MM.1S (cell line): ENCODE data around the gene OCIAD2.

Experiments used
- DNase-seq: peaks from one replicate; pipeline ENCODE4 v3.0.0-alpha.2; 2015
- H2AFZ ChIP-seq: fragments of 300-600 bp; sonication (generic); 2 replicates; pipeline ENCODE4 v1.6.0; 2016; ENCODE audit warnings: antibody characterized with exemption, low read length
- H3F3A ChIP-seq: fragments of 300-600 bp; sonication (generic); 2 replicates; pipeline ENCODE4 v1.6.1; 2016; ENCODE audit warnings: mild to moderate bottlenecking, antibody characterized with exemption, low read length, moderate library complexity, mixed read lengths; ENCODE audit not compliant: insufficient read depth
- H3K27ac ChIP-seq: fragments of 300-600 bp; sonication (generic); 2 replicates; pipeline ENCODE4 v1.5.1; 2016; ENCODE audit warnings: mild to moderate bottlenecking, low read length
- H3K27me3 ChIP-seq: fragments of 300-600 bp; sonication (generic); replicated peaks from 2 replicates; pipeline ENCODE4 v1.6.0; 2016; ENCODE audit warnings: low read length; ENCODE audit not compliant: insufficient read depth
- H3K36me3 ChIP-seq: fragments of 300-600 bp; sonication (generic); replicated peaks from 2 replicates; pipeline ENCODE4 v1.6.1; 2016; ENCODE audit warnings: mild to moderate bottlenecking, low read length, mixed read lengths; ENCODE audit not compliant: insufficient read depth
- H3K4me1 ChIP-seq: fragments of 300-600 bp; sonication (generic); 2 replicates; pipeline ENCODE4 v1.6.1; 2016; ENCODE audit warnings: low read length, mixed read lengths
- H3K4me2 ChIP-seq: fragments of 300-600 bp; sonication (generic); 2 replicates; pipeline ENCODE4 v1.6.0; 2016; ENCODE audit warnings: low read depth, low read length
- H3K4me3 ChIP-seq: fragments of 300-600 bp; sonication (generic); 2 replicates; pipeline ENCODE4 v1.5.1; 2016; ENCODE audit warnings: low read length, mixed read lengths
- H3K79me2 ChIP-seq: fragments of 300-600 bp; sonication (generic); 2 replicates; pipeline ENCODE4 v1.6.1; 2016; ENCODE audit warnings: mixed run types, low read length, mixed read lengths
- H3K9ac ChIP-seq: fragments of 300-600 bp; sonication (generic); 2 replicates; pipeline ENCODE4 v1.6.1; 2016; ENCODE audit warnings: low read length, mixed read lengths
- H3K9me2 ChIP-seq: fragments of 300-600 bp; sonication (generic); replicated peaks from 2 replicates; pipeline ENCODE4 v1.6.1; 2016; ENCODE audit warnings: mild to moderate bottlenecking, low read length, mixed read lengths; ENCODE audit not compliant: insufficient read depth
- H3K9me3 ChIP-seq: fragments of 300-600 bp; sonication (generic); replicated peaks from 2 replicates; pipeline ENCODE4 v1.6.1; 2016; ENCODE audit warnings: mild to moderate bottlenecking, low read length, mixed read lengths; ENCODE audit not compliant: insufficient read depth
- H4K20me1 ChIP-seq: fragments of 300-600 bp; sonication (generic); 2 replicates; pipeline ENCODE4 v1.6.1; 2016; ENCODE audit warnings: mild to moderate bottlenecking, low read length, moderate library complexity, mixed read lengths; ENCODE audit not compliant: insufficient read depth
- CTCF ChIP-seq: fragments of 300-600 bp; sonication (generic); IDR thresholded peaks from 2 replicates; pipeline ENCODE4 v1.5.1; 2016; ENCODE audit warnings: antibody characterized with exemption, low read length, mixed read lengths
- EZH2 ChIP-seq: fragments of 300-600 bp; sonication (generic); optimal IDR thresholded peaks from 2 replicates; pipeline ENCODE3; 2017; ENCODE audit warnings: low read depth, mild to moderate bottlenecking, antibody characterized with exemption, low read length, mixed read lengths
- EZH2phosphoT487 ChIP-seq: fragments of 300-600 bp; sonication (generic); IDR thresholded peaks from 2 replicates; pipeline ENCODE4 v1.6.1; 2018; ENCODE audit warnings: antibody characterized with exemption, low read length

OCIAD2 gene

DNA sequence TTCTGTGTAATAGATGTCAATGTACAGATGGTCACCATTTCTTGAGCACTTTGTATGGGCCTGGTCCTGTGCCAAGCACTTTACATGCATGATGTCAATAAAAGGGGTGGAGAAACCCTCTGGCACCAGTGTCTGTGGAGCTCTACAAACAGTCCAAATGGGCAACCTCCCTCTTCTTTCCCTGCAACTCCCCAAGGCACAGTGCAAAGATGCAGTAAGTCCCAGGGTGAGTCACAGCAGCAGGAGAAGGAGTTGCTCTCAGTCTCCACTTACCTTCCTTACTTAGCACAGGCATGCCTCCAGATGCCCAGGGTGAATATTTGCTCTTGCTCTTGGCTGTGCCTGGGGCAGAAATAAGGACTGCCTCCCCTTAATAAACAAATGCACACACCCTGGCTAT lies 4.3 kb downstream of the OCIAD2 start:
- Histone ChIP-seq H3K27ac (no peak overlapping the region), H3K4me3 (no peak overlapping the region), H3K9me3 (no peaks in the 10 kb centered on the region), H3K79me2 (peaks cover 9% of the 10 kb centered on the region), H2AFZ (no peak overlapping the region), H3K9me2 (no peaks in the 10 kb centered on the region), H3F3A (no peaks in the 10 kb centered on the region; the same call in 1 of the 2 replicates), H4K20me1 (no peaks in the 10 kb centered on the region), H3K9ac (no peak overlapping the region), H3K36me3 (no peaks in the 10 kb centered on the region; the same call in 1 of the 2 replicates), H3K27me3 (no peaks in the 10 kb centered on the region), H3K4me2 (no peak overlapping the region), H3K4me1 (peaks cover 16% of the 10 kb centered on the region; the same call in 1 of the 2 replicates)
- no peak for DNase-seq
- TF ChIP-seq EZH2phosphoT487: no peak

DNA sequence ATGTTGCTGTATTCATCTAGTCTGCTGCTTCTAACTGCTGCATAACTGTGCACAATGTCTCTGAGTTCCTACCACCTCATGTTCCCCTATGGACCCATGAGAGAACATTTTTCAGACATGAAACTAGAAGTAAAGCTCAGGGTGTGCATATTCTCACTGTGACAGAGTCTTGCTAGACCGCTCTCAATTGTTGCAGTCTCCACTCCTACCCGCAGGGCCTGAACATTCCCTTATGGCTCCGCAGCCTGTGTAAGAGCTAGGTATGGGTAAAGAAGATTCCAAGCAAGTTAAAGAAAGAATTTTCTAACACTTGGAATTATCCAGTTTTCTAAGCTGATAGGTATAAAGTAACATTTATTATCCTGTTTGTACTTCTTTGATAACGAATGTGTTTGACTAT lies 5.4 kb downstream of the OCIAD2 start:
- Histone ChIP-seq H4K20me1 (no peaks in the 10 kb centered on the region), H3K9me2 (no peaks in the 10 kb centered on the region), H3K4me2 (no peak overlapping the region), H2AFZ (no peak overlapping the region), H3K36me3 (no peaks in the 10 kb centered on the region; the same call in 1 of the 2 replicates), H3K4me1 (peaks cover 16% of the 10 kb centered on the region; the same call in 1 of the 2 replicates), H3K9me3 (no peaks in the 10 kb centered on the region), H3K27ac (no peak overlapping the region), H3F3A (no peaks in the 10 kb centered on the region; the same call in 1 of the 2 replicates), H3K27me3 (no peaks in the 10 kb centered on the region), H3K79me2 (peaks cover 7% of the 10 kb centered on the region), H3K9ac (no peak overlapping the region), H3K4me3 (no peak overlapping the region)
- DNase-seq: no peak
- TF ChIP-seq CTCF (no peak), EZH2phosphoT487 (no peak), EZH2 (no peak)

DNA sequence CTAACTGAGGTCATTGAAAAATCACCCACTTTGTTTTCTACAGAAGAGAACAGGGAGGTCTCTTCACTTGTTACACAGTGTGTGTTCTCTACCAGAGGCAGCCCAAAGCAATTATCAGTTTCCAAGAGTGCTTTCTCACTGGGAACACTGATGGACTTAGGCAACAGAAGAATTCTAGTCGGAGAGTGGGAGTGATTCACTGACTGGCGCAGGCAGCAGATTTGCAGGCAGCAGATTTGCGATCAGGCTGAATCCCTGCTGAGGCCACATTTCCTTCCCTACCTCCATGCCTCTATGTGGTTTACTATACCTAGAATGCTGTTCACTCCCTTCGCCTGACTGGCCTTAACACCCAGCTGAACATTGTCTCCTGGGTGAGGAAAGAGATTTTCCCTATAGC lies 6.6 kb downstream of the OCIAD2 start:
- no peaks in the 10 kb centered on the region for H3K27me3 ChIP-seq
- no peak for DNase-seq
- no peak overlapping the region for H3K9ac ChIP-seq
- H4K20me1 ChIP-seq: no peaks in the 10 kb centered on the region
- H3K4me1 ChIP-seq: peaks cover 16% of the 10 kb centered on the region
- H3K9me2 ChIP-seq: no peaks in the 10 kb centered on the region
- no peak overlapping the region for H3K27ac ChIP-seq
- no peak overlapping the region for H3K4me3 ChIP-seq
- no peak overlapping the region for H3K4me2 ChIP-seq
- no peak overlapping the region for H2AFZ ChIP-seq
- H3K36me3 ChIP-seq: no peaks in the 10 kb centered on the region; the same call in 1 of the 2 replicates
- H3K79me2 ChIP-seq: no peaks in the 10 kb centered on the region
- TF ChIP-seq EZH2phosphoT487 (no peak), EZH2 (no peak), CTCF (no peak)
- H3K9me3 ChIP-seq: no peaks in the 10 kb centered on the region
- 0 out of 2 replicates have a peak, but pooled peaks cover 2% of the 10 kb centered on the region for H3F3A ChIP-seq

DNA sequence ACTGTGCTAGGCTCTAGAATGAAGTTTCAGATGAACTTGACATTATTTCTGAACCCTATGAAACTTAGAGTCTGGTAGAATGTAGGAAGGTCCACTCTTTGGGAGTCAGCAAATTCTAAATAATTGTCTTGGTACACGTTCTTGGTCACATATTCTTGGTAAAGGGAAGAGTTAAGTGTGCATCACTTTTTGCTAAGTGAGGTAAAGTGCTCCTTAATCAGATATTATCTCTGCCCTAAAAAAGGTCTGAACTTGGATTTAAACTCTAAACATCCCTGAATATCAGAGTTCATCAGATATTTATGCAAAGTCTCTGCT lies 7.2 kb downstream of the OCIAD2 start:
- no peak overlapping the region for H2AFZ ChIP-seq
- no peak overlapping the region for H3K4me2 ChIP-seq
- no peak overlapping the region for H3K9ac ChIP-seq
- no peaks in the 10 kb centered on the region for H4K20me1 ChIP-seq
- no peak for DNase-seq
- 0 out of 2 replicates have a peak, but pooled peaks cover 5% of the 10 kb centered on the region for H3F3A ChIP-seq
- peaks cover 14% of the 10 kb centered on the region for H3K4me1 ChIP-seq
- no peak overlapping the region for H3K27ac ChIP-seq
- no peaks in the 10 kb centered on the region for H3K79me2 ChIP-seq
- H3K36me3 ChIP-seq: no peaks in the 10 kb centered on the region; the same call in 1 of the 2 replicates
- no peaks in the 10 kb centered on the region for H3K27me3 ChIP-seq
- no peaks in the 10 kb centered on the region for H3K9me2 ChIP-seq
- H3K4me3 ChIP-seq: no peak overlapping the region
- TF ChIP-seq CTCF (no peak), EZH2phosphoT487 (no peak), EZH2 (no peak)
- no peaks in the 10 kb centered on the region for H3K9me3 ChIP-seq
